ENCODE data around the gene ATXN7L3.

DNA sequence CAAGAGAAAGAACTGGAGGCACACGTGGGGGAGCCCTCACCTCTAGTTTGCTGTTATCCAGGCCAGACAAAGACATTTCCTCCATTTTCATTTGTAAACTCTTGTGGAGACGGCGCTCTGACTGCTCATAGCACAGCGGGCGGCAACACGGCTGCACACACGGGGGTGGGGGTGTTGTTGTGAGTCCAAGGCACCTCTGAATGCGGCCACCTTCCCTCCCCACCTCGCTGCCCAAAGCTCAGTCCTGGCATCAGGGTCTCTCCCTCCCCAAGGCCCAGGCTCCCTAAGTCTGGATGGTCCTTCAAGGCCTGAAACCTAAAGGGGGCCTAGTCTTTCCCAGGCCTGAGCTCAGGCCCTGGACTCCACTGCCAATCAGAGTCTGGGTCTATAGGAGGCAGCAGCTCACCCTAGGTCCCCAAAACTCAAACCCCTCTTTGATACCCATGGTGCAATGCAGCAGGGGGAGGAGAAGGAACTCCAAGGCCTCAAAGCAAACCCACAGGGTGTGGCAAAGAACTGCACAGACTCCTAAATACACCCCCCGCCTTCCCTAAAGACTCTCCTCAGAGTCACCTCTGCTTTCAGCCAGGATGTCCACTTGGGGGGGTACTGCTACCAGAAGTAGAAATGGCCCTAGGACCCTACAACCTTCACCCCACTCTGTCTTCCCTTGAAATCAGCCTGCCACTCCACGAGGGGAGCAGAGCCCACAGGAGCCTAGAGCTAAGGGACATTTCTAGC, 1.5 kb downstream of the ATXN7L3 start:
- TF ChIP-seq POLR2AphosphoS5 (IDR thresholded peaks at IDR 0.05): no peak
- TF ChIP-seq, protein P1, sequence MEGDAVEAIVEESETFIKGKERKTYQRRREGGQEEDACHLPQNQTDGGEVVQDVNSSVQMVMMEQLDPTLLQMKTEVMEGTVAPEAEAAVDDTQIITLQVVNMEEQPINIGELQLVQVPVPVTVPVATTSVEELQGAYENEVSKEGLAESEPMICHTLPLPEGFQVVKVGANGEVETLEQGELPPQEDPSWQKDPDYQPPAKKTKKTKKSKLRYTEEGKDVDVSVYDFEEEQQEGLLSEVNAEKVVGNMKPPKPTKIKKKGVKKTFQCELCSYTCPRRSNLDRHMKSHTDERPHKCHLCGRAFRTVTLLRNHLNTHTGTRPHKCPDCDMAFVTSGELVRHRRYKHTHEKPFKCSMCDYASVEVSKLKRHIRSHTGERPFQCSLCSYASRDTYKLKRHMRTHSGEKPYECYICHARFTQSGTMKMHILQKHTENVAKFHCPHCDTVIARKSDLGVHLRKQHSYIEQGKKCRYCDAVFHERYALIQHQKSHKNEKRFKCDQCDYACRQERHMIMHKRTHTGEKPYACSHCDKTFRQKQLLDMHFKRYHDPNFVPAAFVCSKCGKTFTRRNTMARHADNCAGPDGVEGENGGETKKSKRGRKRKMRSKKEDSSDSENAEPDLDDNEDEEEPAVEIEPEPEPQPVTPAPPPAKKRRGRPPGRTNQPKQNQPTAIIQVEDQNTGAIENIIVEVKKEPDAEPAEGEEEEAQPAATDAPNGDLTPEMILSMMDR (IDR thresholded peaks at IDR 0.05): no peak
